C4-2B (cell line): ENCODE measurements around the gene FAM181A.

ENCODE experiments used
- CTCF ChIP-seq: fragments of 450-650 bp; conservative IDR thresholded peaks from 2 replicates; pipeline ENCODE4 v1.5.1; 2017; ENCODE audit warnings: mild to moderate bottlenecking
- ZFX ChIP-seq: fragments of 450-650 bp; IDR thresholded peaks from 2 replicates; pipeline ENCODE4 v1.6.1; 2017

- TF ChIP-seq CTCF = no peak
- no peak for TF ChIP-seq ZFX
Observed at GRCh38 chr14:93884950-93885349, 42.2 kb upstream of the FAM181A start.
